ENCODE data around the gene RGMA. TPM values are rescaled to one million over a fixed set of nuclear protein-coding genes. Genes with fewer than 3 reads are reported as not detected.

The RGMA gene
- polyA plus RNA-seq, 1 donor from 2014 or later = 9.5 TPM

DNA sequence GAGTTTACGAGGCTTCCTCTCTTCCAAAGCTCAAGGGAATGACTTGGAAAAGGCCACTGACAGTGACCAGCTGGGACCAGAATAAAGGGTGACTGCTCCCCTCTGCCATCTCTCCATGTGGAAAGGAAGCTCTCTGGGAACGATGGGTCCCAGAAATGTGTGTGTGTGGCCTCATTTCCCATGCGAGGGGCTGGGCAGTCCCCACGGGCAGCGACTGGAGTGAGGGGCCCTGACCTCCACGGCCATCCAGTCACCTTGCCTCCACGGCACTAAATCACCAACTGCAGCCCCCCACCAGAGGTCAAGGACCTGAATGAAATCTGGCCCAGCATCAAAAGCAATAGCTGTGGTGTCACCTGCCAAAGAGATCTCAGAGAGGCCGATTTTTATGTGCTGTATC, 29.6 kb downstream of the RGMA start:
- Histone ChIP-seq H3K9ac (ENCODE audit: low read length) (no peak overlapping the region), H3K79me2 (replicated peaks; ENCODE audit: insufficient read depth, low read length) (peaks cover 62% of the 10 kb centered on the region), H3K36me3 (ENCODE audit: insufficient read depth, low read length) (no peaks in the 10 kb centered on the region), H3K9me2 (ENCODE audit: insufficient read depth, low read length) (no peaks in the 10 kb centered on the region), H2AFZ (ENCODE audit: low read depth, low read length) (no peak overlapping the region), H3K4me2 (ENCODE audit: low read length) (no peak overlapping the region), H4K20me1 (ENCODE audit: insufficient read depth) (no peaks in the 10 kb centered on the region), H3K27me3 (ENCODE audit: insufficient read depth, low read depth, low read length) (no peaks in the 10 kb centered on the region), H3F3A (ENCODE audit: insufficient read depth, low read length, poor library complexity, severe bottlenecking) (no peaks in the 10 kb centered on the region), H3K4me3 (ENCODE audit: low read length) (no peak overlapping the region), H3K9me3 (ENCODE audit: low read length) (no peaks in the 10 kb centered on the region), H3K27ac (ENCODE audit: low read length) (no peak overlapping the region)
- TF ChIP-seq, protein P1, sequence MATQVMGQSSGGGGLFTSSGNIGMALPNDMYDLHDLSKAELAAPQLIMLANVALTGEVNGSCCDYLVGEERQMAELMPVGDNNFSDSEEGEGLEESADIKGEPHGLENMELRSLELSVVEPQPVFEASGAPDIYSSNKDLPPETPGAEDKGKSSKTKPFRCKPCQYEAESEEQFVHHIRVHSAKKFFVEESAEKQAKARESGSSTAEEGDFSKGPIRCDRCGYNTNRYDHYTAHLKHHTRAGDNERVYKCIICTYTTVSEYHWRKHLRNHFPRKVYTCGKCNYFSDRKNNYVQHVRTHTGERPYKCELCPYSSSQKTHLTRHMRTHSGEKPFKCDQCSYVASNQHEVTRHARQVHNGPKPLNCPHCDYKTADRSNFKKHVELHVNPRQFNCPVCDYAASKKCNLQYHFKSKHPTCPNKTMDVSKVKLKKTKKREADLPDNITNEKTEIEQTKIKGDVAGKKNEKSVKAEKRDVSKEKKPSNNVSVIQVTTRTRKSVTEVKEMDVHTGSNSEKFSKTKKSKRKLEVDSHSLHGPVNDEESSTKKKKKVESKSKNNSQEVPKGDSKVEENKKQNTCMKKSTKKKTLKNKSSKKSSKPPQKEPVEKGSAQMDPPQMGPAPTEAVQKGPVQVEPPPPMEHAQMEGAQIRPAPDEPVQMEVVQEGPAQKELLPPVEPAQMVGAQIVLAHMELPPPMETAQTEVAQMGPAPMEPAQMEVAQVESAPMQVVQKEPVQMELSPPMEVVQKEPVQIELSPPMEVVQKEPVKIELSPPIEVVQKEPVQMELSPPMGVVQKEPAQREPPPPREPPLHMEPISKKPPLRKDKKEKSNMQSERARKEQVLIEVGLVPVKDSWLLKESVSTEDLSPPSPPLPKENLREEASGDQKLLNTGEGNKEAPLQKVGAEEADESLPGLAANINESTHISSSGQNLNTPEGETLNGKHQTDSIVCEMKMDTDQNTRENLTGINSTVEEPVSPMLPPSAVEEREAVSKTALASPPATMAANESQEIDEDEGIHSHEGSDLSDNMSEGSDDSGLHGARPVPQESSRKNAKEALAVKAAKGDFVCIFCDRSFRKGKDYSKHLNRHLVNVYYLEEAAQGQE (IDR thresholded peaks at IDR 0.05; ENCODE audit: borderline replicate concordance) = no peak
- no peak for TF ChIP-seq EP300 (conservative IDR thresholded peaks at IDR 0.05; ENCODE audit: poor library complexity, severe bottlenecking)
- no peak for TF ChIP-seq POLR2AphosphoS5 (IDR thresholded peaks at IDR 0.05)
- no peak for TF ChIP-seq TAF1 (IDR thresholded peaks at IDR 0.05; ENCODE audit: low read depth)
- no peak for TF ChIP-seq RAD21 (conservative IDR thresholded peaks at IDR 0.05)
- TF ChIP-seq SMC3 (conservative IDR thresholded peaks at IDR 0.05; ENCODE audit: poor library complexity) = no peak
- no peak for TF ChIP-seq MXI1 (conservative IDR thresholded peaks at IDR 0.05; ENCODE audit: poor library complexity, severe bottlenecking)
- no peak for TF ChIP-seq EZH2 (IDR thresholded peaks at IDR 0.05; ENCODE audit: borderline replicate concordance, insufficient read depth, low read length, poor library complexity, severe bottlenecking)
- TF ChIP-seq, protein P2, sequence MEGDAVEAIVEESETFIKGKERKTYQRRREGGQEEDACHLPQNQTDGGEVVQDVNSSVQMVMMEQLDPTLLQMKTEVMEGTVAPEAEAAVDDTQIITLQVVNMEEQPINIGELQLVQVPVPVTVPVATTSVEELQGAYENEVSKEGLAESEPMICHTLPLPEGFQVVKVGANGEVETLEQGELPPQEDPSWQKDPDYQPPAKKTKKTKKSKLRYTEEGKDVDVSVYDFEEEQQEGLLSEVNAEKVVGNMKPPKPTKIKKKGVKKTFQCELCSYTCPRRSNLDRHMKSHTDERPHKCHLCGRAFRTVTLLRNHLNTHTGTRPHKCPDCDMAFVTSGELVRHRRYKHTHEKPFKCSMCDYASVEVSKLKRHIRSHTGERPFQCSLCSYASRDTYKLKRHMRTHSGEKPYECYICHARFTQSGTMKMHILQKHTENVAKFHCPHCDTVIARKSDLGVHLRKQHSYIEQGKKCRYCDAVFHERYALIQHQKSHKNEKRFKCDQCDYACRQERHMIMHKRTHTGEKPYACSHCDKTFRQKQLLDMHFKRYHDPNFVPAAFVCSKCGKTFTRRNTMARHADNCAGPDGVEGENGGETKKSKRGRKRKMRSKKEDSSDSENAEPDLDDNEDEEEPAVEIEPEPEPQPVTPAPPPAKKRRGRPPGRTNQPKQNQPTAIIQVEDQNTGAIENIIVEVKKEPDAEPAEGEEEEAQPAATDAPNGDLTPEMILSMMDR (IDR thresholded peaks at IDR 0.05; ENCODE audit: poor library complexity, severe bottlenecking) = no peak

DNA sequence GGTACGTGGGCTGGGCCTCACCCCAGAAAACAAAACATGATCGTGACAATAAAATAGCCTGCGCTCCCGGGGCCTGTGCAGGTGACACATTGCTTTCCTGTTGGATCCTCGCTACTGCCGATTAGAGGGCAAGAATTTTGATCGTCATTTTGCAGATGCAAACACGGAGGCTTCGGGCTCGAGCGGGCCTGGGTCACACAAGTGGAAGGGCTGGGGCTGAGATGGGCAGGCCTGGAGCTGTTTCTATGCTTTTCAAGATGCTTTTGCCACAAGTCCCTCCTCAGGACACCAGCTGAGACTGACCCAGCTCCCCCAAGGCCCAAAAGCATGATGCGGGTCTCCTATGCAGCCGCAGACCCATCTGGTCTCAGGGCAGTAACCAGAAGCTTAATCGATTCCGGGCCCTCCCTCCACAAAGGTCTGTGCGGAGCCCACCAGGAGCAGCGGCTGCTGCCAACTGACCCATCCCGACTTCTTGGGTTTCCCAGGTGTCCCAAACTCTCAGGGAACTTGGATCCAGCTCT, 30.0 kb downstream of the RGMA start:
- Histone ChIP-seq H3K4me2 (ENCODE audit: low read length) (no peak overlapping the region), H3K79me2 (replicated peaks; ENCODE audit: insufficient read depth, low read length) (peaks cover 58% of the 10 kb centered on the region), H4K20me1 (ENCODE audit: insufficient read depth) (no peaks in the 10 kb centered on the region), H2AFZ (ENCODE audit: low read depth, low read length) (no peak overlapping the region), H3K9ac (ENCODE audit: low read length) (no peak overlapping the region), H3K27ac (ENCODE audit: low read length) (no peak overlapping the region), H3F3A (ENCODE audit: insufficient read depth, low read length, poor library complexity, severe bottlenecking) (no peaks in the 10 kb centered on the region), H3K27me3 (ENCODE audit: insufficient read depth, low read depth, low read length) (no peaks in the 10 kb centered on the region), H3K9me2 (ENCODE audit: insufficient read depth, low read length) (no peaks in the 10 kb centered on the region), H3K4me3 (ENCODE audit: low read length) (no peak overlapping the region), H3K9me3 (ENCODE audit: low read length) (no peaks in the 10 kb centered on the region), H3K36me3 (ENCODE audit: insufficient read depth, low read length) (no peaks in the 10 kb centered on the region)
- TF ChIP-seq POLR2AphosphoS5 (IDR thresholded peaks at IDR 0.05) (no peak), MXI1 (conservative IDR thresholded peaks at IDR 0.05; ENCODE audit: poor library complexity, severe bottlenecking) (no peak), TAF1 (IDR thresholded peaks at IDR 0.05; ENCODE audit: low read depth) (no peak), SMC3 (conservative IDR thresholded peaks at IDR 0.05; ENCODE audit: poor library complexity) (no peak), EP300 (conservative IDR thresholded peaks at IDR 0.05; ENCODE audit: poor library complexity, severe bottlenecking) (no peak)
- TF ChIP-seq, protein P1 (IDR thresholded peaks at IDR 0.05; ENCODE audit: borderline replicate concordance) = no peak

All from neural cell (in vitro differentiated cells).